HAP-1 (cell line): ENCODE data around the gene DDO.
"Not testable (repeated sequence)": the region's sequence is repeated elsewhere in the genome, so short reads cannot be mapped to it uniquely, and the experiment has no call there.

Source experiments
- DNase-seq, 2 experiments: peaks; one replicate each; pipeline ENCODE4 v3.0.0-alpha.2; 2016 to 2020; ENCODE audit warnings: low spot score in 2 of 2
- H3K27me3 ChIP-seq: fragments of 250-450 bp; sonication (Bioruptor Pico); 2 replicates; pipeline ENCODE4 v1.5.1; 2020; ENCODE audit warnings: low read depth, mild to moderate bottlenecking, moderate library complexity
- H3K36me3 ChIP-seq: fragments of 250-450 bp; sonication (Bioruptor Pico); replicated peaks from 2 replicates; pipeline ENCODE4 v1.5.1; 2020; ENCODE audit warnings: mild to moderate bottlenecking
- H3K4me1 ChIP-seq: fragments of 250-450 bp; sonication (Bioruptor Pico); 2 replicates; pipeline ENCODE4 v1.5.1; 2020; ENCODE audit warnings: mild to moderate bottlenecking
- H3K4me3 ChIP-seq: fragments of 250-450 bp; sonication (Bioruptor Pico); 2 replicates; pipeline ENCODE4 v1.5.1; 2020; ENCODE audit warnings: mild to moderate bottlenecking, moderate library complexity
- H3K9me3 ChIP-seq: fragments of 250-450 bp; sonication (Bioruptor Pico); 2 replicates; pipeline ENCODE4 v1.5.1; 2020; ENCODE audit warnings: mild to moderate bottlenecking, moderate library complexity
- in situ Hi-C: fragments of 300-500 bp; cut with MboI; formaldehyde crosslinking; loops from 3 replicates; pipeline ENCODE4 v1.14.3; 2020; ENCODE audit warnings: low sequenced_read_pairs, inconsistent platforms, mixed read lengths

DDO gene, protein sequence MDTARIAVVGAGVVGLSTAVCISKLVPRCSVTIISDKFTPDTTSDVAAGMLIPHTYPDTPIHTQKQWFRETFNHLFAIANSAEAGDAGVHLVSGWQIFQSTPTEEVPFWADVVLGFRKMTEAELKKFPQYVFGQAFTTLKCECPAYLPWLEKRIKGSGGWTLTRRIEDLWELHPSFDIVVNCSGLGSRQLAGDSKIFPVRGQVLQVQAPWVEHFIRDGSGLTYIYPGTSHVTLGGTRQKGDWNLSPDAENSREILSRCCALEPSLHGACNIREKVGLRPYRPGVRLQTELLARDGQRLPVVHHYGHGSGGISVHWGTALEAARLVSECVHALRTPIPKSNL

DNA sequence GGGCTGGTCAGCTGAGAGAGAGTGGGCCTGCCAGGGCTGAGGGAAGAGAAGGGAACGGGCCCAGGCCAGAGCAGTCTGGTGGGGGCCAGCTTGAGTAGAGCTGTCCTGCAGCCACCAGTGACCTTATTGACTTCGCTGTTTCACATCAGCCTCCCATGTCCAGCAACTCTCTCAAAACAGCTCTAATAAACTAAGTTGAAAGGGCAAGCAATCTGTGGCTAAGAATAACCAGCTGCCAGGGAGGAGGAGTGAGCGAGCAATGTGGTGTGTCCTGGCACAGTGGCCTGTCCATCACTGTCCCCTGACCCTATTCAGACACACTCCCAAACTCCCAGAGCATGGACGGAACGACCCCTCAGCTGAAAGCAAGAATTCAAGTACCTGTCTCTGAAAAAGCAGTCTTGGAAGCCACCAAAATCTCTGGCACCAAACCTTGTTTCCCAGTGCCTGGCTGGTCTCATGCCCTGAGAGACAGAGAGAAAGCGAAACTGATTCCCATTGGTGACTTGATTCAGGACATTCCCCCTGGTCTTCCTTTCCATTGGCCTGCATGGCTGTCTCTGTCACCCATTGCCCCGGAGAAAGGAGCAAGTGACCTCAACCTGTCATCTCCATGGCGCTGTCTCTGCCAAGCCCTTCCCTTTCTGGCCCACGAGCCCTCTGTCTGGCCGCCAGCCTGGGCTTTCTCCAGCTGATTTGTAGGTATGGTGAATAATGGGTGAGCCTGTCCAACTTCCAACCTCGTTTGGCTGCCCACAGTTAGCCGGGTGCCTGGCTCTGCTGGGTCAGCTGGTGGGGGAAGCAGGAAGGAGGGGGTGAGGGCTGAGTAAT, at the start of gene DDO:
TSS of gene DDO (minus strand) at position 490 of the 831 bp plus-strand sequence. CDS start 2,113 bp downstream, outside the sequence.
- in situ Hi-C loops: no loop called here
- H3K4me3 ChIP-seq: no peak within 1 kb of the TSS
- no peaks in the 10 kb centered on the region for H3K36me3 ChIP-seq
- no peak for DNase-seq
- no peaks in the 10 kb centered on the region for H3K4me1 ChIP-seq
- no peaks in the 10 kb centered on the region for H3K9me3 ChIP-seq
- H3K27me3 ChIP-seq: no peaks in the 10 kb centered on the region

DNA sequence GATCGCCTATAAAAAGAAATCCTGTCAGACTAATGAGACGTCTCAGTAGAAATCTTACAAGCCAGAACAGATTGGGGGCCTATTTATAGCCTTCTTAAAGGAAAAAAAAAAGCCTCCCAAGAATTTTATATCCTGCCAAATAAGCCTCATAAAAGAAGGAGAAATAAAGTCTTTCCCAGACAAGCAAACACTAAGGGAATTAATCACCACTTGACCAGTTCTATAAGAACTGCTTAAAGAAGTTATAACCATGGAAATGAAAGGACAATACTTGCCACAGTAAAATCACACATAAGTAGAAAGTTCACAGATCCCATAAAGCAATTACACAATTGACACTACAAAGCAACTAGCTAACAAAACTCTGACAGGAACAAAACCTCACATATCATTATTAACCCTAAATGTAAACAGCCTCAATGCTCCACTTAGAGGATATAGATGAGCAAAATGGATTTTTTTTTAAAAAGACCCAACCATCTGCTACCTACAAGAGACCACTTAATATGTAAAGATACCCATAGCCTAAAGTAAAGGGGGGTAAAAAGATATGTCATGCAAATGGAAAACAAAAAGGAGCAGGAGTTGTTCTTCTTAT, 47.6 kb upstream of the DDO start:
- in situ Hi-C loops: no loop called here
- DNase-seq: peak in 1 of 2 experiments; percentile 3
- no peaks in the 10 kb centered on the region for H3K9me3 ChIP-seq
- no peaks in the 10 kb centered on the region for H3K36me3 ChIP-seq
- no peaks in the 10 kb centered on the region for H3K4me1 ChIP-seq
- H3K27me3 ChIP-seq: peaks cover 4% of the 10 kb centered on the region; the same call in 1 of the 2 replicates
- no peak overlapping the region for H3K4me3 ChIP-seq

DNA sequence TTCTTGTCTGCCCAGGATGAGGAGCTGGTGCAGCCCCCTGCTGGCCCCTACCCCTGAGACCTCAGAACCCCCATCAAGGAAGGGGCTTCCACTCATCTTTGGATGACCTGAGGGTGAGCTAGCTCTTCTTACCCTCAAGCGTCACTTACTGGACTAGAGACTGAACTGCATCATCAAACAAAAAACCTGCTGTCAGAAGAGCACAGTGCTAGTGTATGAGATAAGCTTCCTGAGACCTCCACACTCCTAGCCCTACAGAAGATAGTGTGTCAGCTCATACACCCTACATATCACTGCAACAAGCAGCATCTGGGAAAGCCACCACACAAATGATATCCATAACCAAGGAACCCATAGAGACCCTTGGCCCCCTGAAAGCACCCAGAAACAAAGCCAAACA, 46.0 kb upstream of the DDO start:
- H3K36me3 ChIP-seq: no peaks in the 10 kb centered on the region
- no peaks in the 10 kb centered on the region for H3K4me1 ChIP-seq
- H3K9me3 ChIP-seq: no peaks in the 10 kb centered on the region
- H3K27me3 ChIP-seq: no peaks in the 10 kb centered on the region
- no peak for DNase-seq
- in situ Hi-C loops: no loop called here
- no peak overlapping the region for H3K4me3 ChIP-seq

DNA sequence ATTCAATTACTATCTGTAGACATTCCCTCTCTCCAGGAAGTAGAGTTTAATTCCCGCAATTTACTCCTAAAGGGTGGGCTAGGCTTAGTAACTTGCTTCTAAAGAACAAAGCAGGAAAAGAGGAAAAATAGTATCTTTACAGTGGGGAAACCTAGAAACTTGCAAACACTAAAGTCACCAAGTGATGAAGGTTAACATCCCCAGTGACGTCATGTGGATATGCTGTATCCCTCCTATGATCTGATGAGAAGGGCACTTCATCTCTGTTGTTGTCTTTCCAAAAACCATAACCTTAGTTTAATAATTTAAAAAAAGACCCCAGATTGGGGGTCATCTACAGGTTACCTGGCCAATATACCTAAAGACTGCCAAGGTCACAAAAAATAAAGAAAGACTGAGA, 43.8 kb upstream of the DDO start:
- DNase-seq: no peak

DNA sequence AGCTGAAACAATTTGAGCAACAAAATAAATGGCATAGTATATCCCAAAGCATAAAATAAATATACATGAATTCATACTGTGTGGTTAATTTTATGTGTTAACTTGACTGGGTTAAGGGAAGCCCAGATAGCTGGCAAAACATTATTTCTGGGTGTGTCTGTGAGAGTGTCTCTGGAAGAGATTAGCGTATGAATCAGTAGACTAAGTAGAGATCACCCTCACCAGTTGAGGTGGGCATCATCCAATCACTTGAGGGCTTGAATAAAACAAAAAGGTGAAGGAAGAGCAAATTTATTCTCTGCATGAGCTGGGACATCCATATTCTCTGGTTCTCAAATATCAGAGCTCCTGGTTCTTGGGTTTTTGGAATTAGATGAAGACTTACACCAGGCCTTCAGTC, 43.1 kb upstream of the DDO start:
- Histone ChIP-seq H3K36me3 (no peaks in the 10 kb centered on the region), H3K4me3 (no peak overlapping the region), H3K9me3 (no peaks in the 10 kb centered on the region), H3K4me1 (peaks cover 5% of the 10 kb centered on the region; the same call in 1 of the 2 replicates), H3K27me3 (no peaks in the 10 kb centered on the region)
- in situ Hi-C loops: no loop called here
- no peak for DNase-seq

More for the DNA sequence above, 43.8 kb upstream of the DDO start:
- H3K4me3 ChIP-seq: no peak overlapping the region
- in situ Hi-C loops: no loop called here
- no peaks in the 10 kb centered on the region for H3K36me3 ChIP-seq
- H3K4me1 ChIP-seq: peaks cover 5% of the 10 kb centered on the region; the same call in 1 of the 2 replicates
- no peaks in the 10 kb centered on the region for H3K9me3 ChIP-seq
- H3K27me3 ChIP-seq: no peaks in the 10 kb centered on the region

DNA sequence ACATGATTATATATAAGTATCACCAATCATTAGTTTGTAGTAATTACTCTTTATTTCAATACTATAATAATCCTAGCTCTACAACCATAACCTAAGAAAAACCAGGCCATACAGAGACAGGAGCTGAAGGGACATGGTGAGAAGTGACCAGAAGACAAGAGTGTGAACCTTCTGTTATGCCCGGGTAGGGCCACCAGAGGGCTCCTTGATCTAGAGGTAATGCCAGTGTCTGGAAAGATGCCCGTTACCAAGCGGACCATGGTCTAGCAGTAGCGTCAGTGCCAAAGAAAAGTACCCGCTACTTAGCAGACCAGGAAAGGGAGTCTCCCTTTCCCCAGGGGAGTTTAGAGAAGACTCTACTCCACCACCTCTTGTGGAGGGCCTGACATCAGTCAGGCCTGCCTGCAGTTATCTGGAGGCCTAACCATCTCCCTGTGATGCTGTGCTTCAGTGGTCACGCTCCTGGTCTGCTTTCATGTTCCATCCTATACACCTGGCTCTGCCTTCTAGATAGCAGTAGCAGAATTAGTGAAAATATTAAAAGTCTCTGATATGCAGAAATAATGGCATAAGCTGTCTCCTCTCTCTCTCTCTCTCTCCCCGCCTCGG, 42.3 kb upstream of the DDO start:
- H3K4me1 ChIP-seq, H3K27me3 ChIP-seq, H3K9me3 ChIP-seq, H3K4me3 ChIP-seq, H3K36me3 ChIP-seq, in situ Hi-C loops: not testable (repeated sequence)
- peak; percentile 5 to 71 for DNase-seq

DNA sequence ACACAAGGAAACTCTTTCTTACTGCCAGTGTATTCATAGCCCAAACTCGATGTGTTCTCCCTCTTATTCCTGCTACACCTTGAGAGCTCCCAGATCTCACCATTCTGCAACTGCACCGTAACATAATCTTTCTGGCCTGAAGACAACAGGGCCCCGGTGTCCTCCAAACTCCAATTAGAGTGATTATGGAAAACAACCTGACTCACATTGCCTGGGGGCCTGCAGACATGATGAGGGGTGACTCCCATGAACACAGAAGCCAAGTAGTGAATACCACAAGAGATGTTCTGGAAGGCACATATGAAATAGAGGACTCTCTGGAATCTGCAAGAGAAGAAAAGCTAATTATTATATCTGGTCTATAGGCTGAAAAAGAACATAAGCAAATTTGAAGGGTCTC, 41.3 kb upstream of the DDO start:
- Histone ChIP-seq H3K27me3 (no peaks in the 10 kb centered on the region), H3K9me3 (no peaks in the 10 kb centered on the region), H3K4me3 (no peak overlapping the region), H3K36me3 (no peaks in the 10 kb centered on the region), H3K4me1 (peaks cover 5% of the 10 kb centered on the region; the same call in 1 of the 2 replicates)
- no peak for DNase-seq
- in situ Hi-C loops: no loop called here

DNA sequence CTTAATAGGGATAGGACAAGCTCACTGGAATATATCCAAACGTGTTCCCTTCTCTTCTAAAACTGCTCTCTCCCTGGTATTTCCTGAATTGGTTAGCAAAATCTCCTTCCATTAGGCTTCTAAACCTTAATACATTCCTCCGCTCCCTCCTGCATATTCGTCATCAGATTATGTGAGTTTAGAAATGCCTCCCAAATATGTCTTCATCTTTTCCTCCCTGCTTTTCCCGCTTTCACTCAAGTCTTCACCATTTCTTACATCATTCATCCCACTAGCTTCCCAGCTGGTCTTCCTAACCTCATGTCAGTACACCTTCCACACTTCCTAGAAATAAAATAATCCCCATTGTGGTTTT, 34.1 kb upstream of the DDO start:
- in situ Hi-C loops: no loop called here
- no peaks in the 10 kb centered on the region; the same call in 1 of the 2 replicates for H3K27me3 ChIP-seq
- no peaks in the 10 kb centered on the region for H3K4me1 ChIP-seq
- H3K36me3 ChIP-seq: no peaks in the 10 kb centered on the region
- no peaks in the 10 kb centered on the region for H3K9me3 ChIP-seq
- H3K4me3 ChIP-seq: no peak overlapping the region
- no peak for DNase-seq

DNA sequence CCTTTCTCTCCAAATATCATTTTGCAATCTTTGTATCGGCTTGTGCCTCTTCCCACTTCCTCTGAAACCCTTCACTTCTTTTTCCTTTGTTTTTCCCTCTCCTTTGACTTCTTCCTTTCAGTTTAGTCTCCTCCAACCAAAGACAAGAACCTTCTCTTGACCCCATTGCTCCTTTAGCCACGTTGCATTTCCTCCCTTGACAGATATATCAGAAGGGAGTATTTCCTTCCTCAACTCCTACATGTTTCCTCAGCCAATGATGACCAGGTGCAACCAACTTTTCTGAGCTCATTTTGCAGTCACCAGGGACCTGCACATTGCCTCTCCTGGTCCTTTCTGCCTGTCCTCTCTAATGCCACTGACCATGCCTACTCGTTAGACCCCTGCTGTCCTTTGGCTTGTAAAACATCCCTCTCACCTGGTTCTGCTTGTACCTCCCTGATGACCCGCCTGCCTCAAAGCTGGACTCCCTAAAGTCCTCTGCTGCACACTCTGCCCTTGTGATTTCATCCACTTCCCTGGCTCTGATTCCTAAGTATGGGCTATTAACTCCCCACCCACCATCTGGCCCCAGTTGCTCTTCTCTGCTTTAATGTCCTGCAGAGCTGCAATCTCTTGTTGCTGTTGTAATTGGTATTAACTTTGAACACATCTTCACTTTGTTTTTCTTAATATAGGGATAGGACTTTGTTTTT, 33.6 kb upstream of the DDO start:
- Histone ChIP-seq H3K27me3 (no peaks in the 10 kb centered on the region; the same call in 1 of the 2 replicates), H3K36me3 (no peaks in the 10 kb centered on the region), H3K4me1 (no peaks in the 10 kb centered on the region), H3K4me3 (no peak overlapping the region), H3K9me3 (no peaks in the 10 kb centered on the region)
- in situ Hi-C loops: no loop called here
- DNase-seq: no peak

DNA sequence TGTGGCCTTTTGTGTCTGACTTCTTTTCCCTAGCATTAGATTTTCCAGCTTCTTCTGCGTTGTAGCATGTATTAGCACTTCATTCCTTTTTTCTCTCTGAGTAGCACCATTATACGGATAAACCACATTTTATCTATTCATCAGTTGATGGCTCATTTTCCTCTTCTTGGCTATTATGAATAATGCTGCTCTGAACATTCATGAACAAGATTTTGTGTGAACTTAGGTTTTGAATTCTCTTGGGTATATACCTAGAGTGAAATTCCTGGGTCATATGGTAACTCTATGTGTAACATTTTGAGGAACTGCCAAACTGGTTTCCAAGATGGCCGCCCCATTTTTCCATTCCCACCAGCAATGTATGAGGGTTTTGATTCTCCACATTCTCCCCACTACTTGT, 32.4 kb upstream of the DDO start:
- no peaks in the 10 kb centered on the region; the same call in 1 of the 2 replicates for H3K27me3 ChIP-seq
- H3K36me3 ChIP-seq: no peaks in the 10 kb centered on the region
- no peak overlapping the region for H3K4me3 ChIP-seq
- no peak for DNase-seq
- in situ Hi-C loops: no loop called here
- H3K9me3 ChIP-seq: no peaks in the 10 kb centered on the region
- no peaks in the 10 kb centered on the region for H3K4me1 ChIP-seq

DNA sequence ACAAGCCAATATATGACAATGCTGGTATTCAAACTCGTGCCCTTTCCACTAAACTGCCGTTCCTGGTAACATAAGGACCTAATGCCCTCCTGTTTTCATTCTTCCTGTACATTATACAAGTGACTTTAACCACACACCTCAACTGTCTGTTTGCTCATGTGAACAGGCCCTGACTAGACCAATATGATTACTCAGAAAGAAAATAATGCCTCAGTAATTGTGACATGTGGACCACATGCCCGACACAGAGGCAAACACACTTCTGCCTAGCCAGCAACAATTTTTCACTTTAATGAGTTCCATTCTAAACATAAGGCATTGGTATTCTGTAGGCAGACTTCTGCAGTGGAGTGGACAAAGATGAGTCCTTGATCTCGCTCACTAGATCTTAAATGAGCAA, 31.0 kb upstream of the DDO start:
- H3K9me3 ChIP-seq: no peaks in the 10 kb centered on the region
- H3K27me3 ChIP-seq: no peaks in the 10 kb centered on the region; the same call in 1 of the 2 replicates
- DNase-seq: no peak
- H3K4me3 ChIP-seq: no peak overlapping the region
- in situ Hi-C loops: no loop called here
- no peaks in the 10 kb centered on the region for H3K36me3 ChIP-seq
- H3K4me1 ChIP-seq: no peaks in the 10 kb centered on the region

DNA sequence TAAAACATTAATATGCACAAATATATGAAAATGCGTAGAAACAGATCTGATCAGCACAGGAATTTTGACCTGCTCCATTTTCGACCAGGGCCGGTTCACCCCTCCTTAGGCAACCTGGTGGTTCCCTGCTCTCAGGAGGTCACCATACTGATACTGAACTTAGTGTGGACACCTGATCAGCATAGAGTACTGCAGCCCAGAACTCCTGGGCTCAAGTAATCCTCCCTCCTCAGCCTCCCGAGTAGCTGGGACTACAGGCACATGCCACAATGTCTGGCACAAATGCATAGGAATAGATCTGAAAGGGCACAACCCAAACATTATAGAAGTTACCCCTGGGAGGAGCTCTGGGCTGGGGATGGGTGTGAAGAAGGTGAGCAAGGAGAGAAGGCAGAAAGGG, 24.7 kb upstream of the DDO start:
- in situ Hi-C loops: no loop called here
- H3K27me3 ChIP-seq: no peaks in the 10 kb centered on the region
- DNase-seq: no peak
- H3K4me3 ChIP-seq: no peak overlapping the region
- H3K36me3 ChIP-seq: no peaks in the 10 kb centered on the region
- no peaks in the 10 kb centered on the region for H3K9me3 ChIP-seq
- H3K4me1 ChIP-seq: no peaks in the 10 kb centered on the region

DNA sequence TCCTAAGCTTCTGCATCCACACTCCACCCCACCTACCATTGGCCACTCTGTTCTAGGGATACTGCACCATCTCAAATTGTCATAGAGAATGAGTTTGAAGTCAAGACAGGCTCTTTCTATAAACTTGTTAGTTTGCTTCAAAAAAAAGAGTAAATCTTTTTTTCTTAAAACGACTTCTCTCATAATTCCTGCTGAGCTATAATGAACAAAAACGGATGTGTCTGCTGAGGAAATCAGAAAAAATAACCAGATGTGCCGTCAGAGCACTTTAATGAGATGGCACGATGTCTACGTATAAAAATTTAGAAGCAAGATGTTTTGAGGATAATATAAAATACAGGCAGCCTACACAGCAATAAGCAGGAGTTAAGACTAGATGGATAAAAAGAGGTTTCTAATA, 24.0 kb upstream of the DDO start:
- H3K27me3 ChIP-seq: no peaks in the 10 kb centered on the region
- DNase-seq: no peak
- in situ Hi-C loops: no loop called here
- no peak overlapping the region for H3K4me3 ChIP-seq
- no peaks in the 10 kb centered on the region for H3K4me1 ChIP-seq
- no peaks in the 10 kb centered on the region for H3K9me3 ChIP-seq
- no peaks in the 10 kb centered on the region for H3K36me3 ChIP-seq
